ENCODE results near the gene OPA3. TPM values are rescaled to one million over a fixed set of nuclear protein-coding genes. Genes with fewer than 3 reads are reported as not detected.
"Not testable (repeated sequence)": the region's sequence is repeated elsewhere in the genome, so short reads cannot be mapped to it uniquely, and the experiment has no call there.

The OPA3 gene
- total RNA-seq, result 14.4 and 16.5 TPM in 2 replicates
- long read RNA-seq, full-length matches to known transcripts, result 14 of 17 reads
- long read RNA-seq, partial matches to known transcripts, result 0 of 17 reads
- long read RNA-seq, other reads (novel, unspliced or antisense), result 3 of 17 reads

GRCh38 chr19:45584332-45585157 is at the start of gene OPA3:
TSS of gene OPA3 (minus strand) at chr19:45584802. CDS start at chr19:45584764, 38 bp downstream.
- DNase-seq (ENCODE audit: low spot score, unreplicated experiment), result peak; percentile 93
- H3K4me1 Mint-ChIP-seq (ENCODE audit: low read depth), result peaks cover 20% of the 10 kb centered on the region
- H3K9me3 Mint-ChIP-seq (ENCODE audit: low read depth), result no peaks in the 10 kb centered on the region
- peak; percentile 55 for TF ChIP-seq CTCF (IDR thresholded peaks at IDR 0.05; ENCODE audit: unreplicated experiment)
- H3K4me3 Mint-ChIP-seq (ENCODE audit: low read depth), result peak within 1 kb of the TSS; percentile 94
- peaks cover 4% of the 10 kb centered on the region for H3K27me3 Mint-ChIP-seq
- H3K27ac Mint-ChIP-seq, result peak within 1 kb of the TSS; percentile 98
- H3K36me3 Mint-ChIP-seq (ENCODE audit: insufficient read depth), result no peaks in the 10 kb centered on the region

GRCh38 chr19:45632468-45633196 is 48.0 kb upstream of the OPA3 start:
- Mint-ChIP-seq H3K36me3 (ENCODE audit: insufficient read depth) (peaks cover under 1% of the 10 kb centered on the region), H3K27ac (peak overlapping the region; percentile 88), H3K9me3 (ENCODE audit: low read depth) (no peaks in the 10 kb centered on the region), H3K27me3 (no peaks in the 10 kb centered on the region), H3K4me3 (ENCODE audit: low read depth) (no peak overlapping the region), H3K4me1 (ENCODE audit: low read depth) (no peaks in the 10 kb centered on the region)
- no peak for TF ChIP-seq CTCF (IDR thresholded peaks at IDR 0.05; ENCODE audit: unreplicated experiment)
- DNase-seq (ENCODE audit: low spot score, unreplicated experiment), result peak; percentile 62

GRCh38 chr19:45630463-45630862 is 45.9 kb upstream of the OPA3 start:
- Mint-ChIP-seq H3K4me3 (ENCODE audit: low read depth) (no peak overlapping the region), H3K4me1 (ENCODE audit: low read depth) (no peaks in the 10 kb centered on the region), H3K27ac (no peak overlapping the region), H3K27me3 (no peaks in the 10 kb centered on the region), H3K9me3 (ENCODE audit: low read depth) (no peaks in the 10 kb centered on the region), H3K36me3 (ENCODE audit: insufficient read depth) (peaks cover 4% of the 10 kb centered on the region)
- no peak for DNase-seq (ENCODE audit: low spot score, unreplicated experiment)
- TF ChIP-seq CTCF (IDR thresholded peaks at IDR 0.05; ENCODE audit: unreplicated experiment), result no peak

GRCh38 chr19:45629704-45630103 is 45.1 kb upstream of the OPA3 start:
- Mint-ChIP-seq H3K27me3 (no peaks in the 10 kb centered on the region), H3K4me1 (ENCODE audit: low read depth) (no peaks in the 10 kb centered on the region), H3K4me3 (ENCODE audit: low read depth) (no peak overlapping the region), H3K9me3 (ENCODE audit: low read depth) (no peaks in the 10 kb centered on the region), H3K36me3 (ENCODE audit: insufficient read depth) (peaks cover 5% of the 10 kb centered on the region), H3K27ac (no peak overlapping the region)
- no peak for TF ChIP-seq CTCF (IDR thresholded peaks at IDR 0.05; ENCODE audit: unreplicated experiment)
- no peak for DNase-seq (ENCODE audit: low spot score, unreplicated experiment)

- not testable (repeated sequence) for H3K36me3 Mint-ChIP-seq (ENCODE audit: insufficient read depth); H3K4me3 Mint-ChIP-seq (ENCODE audit: low read depth); H3K27ac Mint-ChIP-seq; DNase-seq (ENCODE audit: low spot score, unreplicated experiment); H3K9me3 Mint-ChIP-seq (ENCODE audit: low read depth); H3K27me3 Mint-ChIP-seq; H3K4me1 Mint-ChIP-seq (ENCODE audit: low read depth)
These were observed 43.6 kb upstream of the OPA3 start for GRCh38 chr19:45628219-45628618.
